PFSK-1 (cell line): ENCODE results near the gene PRIM1.

Experiments
- POLR2AphosphoS5 ChIP-seq: IDR thresholded peaks from 2 replicates; pipeline ENCODE4 v1.6.1; 2012; ENCODE audit warnings: low read depth, mild to moderate bottlenecking, control low read depth, low read length, moderate library complexity
- SIN3A ChIP-seq: IDR thresholded peaks from 2 replicates; pipeline ENCODE4 v1.6.1; 2012; ENCODE audit warnings: mild to moderate bottlenecking, low read length, moderate library complexity, borderline replicate concordance; ENCODE audit not compliant: insufficient read depth
- TAF1 ChIP-seq: IDR thresholded peaks from 2 replicates; pipeline ENCODE4 v1.6.1; 2012; ENCODE audit warnings: low read length, control low read depth, borderline replicate concordance; ENCODE audit not compliant: insufficient read depth

- TF ChIP-seq POLR2AphosphoS5 (no peak), TAF1 (no peak), SIN3A (no peak)
These were observed 31.4 kb downstream of the PRIM1 start for GRCh38 chr12:56720731-56721151.
